LoVo (cell line): ENCODE data around the gene AOPEP.
A peak's percentile ranks its signal among the peaks of the same experiment; 100 is the strongest.

Experiments
- DNase-seq: peaks from one replicate; pipeline ENCODE4 v3.0.0-alpha.2; 2016; ENCODE audit warnings: low spot score

AOPEP gene

DNA sequence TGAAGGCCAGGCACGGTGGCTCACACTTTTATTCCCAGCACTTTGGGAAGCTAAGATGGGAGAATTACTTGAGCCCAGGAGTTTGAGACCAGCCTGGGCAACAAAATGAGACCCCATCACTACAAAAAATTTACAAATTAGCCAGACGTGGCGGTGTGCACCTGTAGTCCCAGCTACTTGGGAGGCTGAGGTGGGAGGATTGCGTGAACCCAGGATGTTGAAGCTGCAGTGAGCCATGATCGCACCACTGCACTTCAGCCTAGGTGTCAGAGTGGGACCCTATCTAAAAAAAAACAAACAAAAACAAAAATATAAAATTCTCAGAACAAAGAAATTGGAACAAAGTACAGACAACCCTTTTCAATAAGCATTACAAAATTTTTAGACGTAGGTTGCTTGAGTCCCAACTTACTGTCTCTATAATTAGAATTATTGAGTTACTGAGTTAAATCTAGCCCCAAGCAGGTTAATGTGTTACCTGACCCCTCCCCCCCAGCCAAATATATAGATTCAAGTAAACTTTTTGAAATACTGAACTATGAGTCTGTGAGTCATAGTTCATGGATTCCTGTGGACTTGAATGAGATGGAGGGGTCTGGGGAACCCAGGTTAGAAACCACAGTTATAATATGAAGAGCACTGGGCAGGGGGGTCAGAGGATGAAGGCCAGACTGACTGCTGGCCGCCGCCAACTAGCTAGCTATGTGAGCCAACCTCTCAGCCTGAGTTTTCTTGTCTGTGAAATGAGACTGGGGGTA lies 173.1 kb downstream of the AOPEP start:
- DNase-seq: no peak

DNA sequence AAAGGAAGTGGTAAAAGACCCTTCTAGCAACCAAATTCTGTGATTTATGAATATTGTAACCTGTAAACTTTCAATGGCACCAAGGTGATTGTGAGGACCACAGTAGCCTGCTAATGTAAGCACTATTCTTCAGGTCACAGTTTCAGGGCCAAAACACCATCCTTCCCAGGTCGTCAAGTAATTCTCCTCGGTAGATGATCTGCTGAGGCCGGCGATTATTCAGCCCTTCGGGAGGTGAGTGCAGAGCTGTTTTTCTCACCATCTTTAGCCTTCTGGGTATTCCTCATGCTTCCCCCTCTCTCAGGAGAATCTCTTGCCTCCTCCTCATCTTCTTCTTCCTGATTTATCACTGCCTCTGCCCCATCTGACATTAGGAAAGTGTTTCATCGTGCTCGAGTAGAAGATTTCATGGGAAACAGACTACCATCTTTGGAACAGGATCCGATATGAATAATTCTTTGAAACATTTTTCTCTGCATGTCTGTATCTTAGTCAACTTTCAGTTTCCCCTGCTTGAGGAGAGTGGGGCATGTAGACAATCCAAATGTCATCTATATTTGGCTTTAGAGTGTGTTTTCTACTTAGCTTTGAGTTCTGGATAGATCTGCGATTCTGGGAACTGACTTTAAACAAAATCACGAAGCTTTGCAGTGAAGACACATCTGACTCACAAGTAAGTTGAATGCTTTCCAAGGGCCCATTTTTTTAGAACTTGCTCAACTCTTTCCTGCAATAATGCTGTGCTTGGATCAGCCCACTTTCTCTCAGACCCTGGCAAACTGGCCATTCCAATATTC lies 173.9 kb downstream of the AOPEP start:
- DNase-seq: no peak

DNA sequence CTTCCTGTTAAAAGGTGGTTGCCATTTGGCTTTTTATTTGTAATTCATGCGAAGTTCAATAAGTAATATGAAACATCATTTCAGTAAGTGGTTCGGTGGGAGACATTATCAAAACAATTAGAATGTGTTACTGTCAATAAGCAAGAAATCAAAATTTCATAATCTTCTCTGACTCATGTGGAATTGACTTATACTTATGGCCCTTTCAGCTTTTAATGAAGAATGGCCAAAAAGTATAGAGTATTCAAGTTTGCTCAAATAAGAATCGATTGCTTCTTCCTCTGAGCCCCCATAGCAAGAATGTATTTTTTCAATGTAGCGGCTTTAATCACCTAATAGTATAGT lies 174.5 kb downstream of the AOPEP start:
- no peak for DNase-seq

DNA sequence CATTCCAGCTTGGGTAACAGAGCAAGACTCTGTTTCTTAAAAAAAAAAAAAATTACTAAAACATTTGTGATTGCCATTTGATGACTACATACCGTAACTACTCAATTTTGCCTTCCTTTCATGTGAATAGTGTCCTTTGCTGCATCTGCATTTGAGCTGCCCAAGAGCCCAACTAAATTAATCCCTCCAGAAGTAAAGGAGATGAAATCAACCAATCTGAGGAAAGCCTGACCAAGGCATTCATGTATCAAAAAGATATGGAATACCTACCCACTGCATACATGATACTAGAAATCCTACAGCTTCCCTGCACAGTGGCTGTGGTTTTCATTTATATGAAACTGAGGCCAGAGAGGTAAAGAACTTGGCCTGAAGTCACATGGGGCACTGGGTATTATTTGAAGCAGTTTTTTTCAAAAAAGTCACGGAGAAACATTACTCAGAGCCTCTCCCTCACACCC lies 177.5 kb downstream of the AOPEP start:
- no peak for DNase-seq

DNA sequence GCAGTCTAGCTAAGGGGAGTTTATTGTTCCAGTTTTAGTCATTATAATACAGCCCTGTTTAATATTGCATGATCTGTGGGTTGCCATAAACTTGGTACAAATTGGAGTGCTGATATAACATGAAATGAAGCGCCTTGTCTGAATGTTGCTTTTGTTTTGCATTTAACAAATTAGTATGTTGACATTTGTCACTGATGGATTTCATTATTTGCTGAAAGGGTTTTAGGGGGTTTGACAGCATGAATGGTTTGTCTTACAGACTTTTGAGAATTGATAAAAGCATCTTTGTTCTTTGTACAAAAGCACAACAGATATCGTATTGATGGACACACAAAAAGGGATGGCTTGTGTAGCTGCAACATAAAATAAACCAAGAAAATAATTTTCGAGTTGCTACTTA lies 178.3 kb downstream of the AOPEP start:
- DNase-seq: no peak

DNA sequence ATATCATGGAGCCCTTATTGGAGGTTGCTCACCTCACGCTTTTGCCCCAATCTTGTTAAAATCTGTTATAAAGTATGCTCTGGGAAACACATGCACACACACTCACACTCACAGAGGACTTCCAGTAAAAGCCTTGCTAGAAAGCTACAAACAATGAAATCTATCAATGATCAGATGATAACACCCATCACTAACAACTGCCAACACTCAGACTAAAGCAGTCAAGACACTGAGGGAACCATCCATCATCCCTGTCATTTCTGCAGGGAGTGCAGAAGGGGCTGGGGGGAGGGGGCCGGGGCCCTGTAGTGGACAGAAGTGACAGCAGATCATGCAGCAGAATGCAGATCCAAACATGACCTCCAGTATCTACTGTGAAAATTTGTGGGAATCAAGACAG lies 179.1 kb downstream of the AOPEP start:
- no peak for DNase-seq

DNA sequence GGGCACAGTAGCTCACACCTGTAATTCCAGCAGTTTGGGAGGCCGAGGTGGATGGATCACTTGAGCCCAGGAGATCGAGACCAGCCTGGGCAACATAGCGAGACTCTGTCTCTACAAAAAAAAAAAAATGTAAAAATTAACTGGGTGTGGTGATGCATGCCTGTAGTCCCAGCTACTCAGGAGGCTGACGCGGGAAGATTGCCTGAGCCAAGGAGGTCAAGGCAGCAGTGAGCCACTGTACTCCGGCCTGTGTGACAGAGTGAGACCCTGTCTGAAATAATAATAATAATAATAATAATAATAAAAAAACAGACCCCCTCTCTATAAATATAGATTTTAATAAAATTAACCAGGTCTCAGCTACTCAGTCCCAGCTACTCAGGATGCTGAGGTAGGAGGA lies 179.7 kb downstream of the AOPEP start:
- no peak for DNase-seq

DNA sequence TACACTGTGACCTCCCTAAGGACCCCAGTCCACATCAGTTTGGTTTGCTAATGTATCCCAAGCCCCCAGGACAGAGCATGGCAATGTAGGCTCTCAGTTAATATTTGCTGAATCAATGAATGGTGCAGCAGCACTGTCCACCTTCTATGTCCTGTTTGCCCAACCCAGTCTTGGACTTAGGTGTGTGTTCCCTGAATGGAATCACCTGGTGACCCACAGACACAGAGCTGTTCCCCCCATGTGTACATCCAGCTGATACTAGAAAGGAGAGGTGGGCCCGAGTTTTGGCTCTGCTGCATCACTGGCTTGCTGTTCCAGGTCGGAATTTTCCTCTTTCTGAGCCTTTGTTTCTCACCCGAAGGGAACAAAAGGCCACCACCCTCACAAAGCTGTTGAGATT lies 180.2 kb downstream of the AOPEP start:
- DNase-seq: no peak

DNA sequence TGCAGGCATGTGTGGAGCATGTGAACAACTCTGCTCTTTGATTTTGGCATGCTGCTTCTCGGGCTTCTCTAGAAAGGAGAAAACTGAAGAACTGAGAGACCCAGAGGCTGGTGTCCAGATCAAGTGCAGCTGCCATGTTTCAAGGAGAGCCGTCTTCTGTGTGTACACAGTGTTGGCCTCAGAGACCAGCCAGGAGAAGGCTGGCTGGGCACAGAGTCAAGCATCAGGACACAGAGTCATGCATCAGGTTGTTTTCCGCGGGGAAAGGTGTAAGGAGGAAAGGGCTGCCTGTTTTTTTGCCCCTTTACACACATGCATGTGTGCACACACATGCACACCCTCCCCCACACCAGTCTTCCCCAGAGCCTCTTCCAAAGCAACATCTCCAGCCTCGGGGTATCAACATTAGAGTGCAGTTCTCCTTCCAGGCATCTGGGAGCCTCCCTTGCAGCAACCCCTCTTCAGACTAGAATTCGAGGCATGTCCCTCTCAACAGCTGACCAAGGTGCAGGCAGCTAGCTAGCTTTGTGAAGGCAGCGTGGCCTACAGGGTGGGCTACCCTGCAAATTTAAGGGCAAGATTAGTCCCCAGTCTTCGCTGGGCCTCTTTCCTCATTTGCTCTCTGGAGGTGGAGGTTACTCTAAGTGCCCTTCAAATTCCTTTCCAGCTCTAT lies 180.9 kb downstream of the AOPEP start:
- no peak for DNase-seq

DNA sequence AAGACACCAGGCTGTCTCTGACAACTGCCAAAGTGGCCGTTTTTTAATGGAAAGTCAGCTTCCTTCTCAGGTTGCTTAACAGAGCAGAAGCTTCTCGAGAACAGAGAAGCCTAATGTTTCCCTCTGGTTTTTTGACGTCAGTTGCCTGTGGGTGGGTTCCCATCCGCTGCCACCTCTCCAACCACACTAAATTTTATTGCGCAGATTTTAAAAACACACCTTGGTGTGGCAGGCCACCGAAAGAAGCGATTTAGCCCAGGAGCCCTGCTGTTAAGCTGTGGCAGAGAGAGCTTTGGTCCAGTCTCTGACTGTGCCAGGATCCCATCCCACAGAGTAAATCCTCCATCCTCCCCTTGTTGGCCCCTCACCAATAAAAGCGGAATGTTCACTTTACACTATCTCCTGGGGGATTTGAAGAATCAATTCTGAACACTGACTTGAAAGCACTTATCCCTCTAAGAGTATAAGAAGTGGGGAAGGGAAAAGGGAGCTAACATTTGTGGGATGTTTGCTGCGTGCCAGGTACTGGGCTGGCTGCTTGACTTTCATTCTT lies 181.6 kb downstream of the AOPEP start:
- no peak for DNase-seq

DNA sequence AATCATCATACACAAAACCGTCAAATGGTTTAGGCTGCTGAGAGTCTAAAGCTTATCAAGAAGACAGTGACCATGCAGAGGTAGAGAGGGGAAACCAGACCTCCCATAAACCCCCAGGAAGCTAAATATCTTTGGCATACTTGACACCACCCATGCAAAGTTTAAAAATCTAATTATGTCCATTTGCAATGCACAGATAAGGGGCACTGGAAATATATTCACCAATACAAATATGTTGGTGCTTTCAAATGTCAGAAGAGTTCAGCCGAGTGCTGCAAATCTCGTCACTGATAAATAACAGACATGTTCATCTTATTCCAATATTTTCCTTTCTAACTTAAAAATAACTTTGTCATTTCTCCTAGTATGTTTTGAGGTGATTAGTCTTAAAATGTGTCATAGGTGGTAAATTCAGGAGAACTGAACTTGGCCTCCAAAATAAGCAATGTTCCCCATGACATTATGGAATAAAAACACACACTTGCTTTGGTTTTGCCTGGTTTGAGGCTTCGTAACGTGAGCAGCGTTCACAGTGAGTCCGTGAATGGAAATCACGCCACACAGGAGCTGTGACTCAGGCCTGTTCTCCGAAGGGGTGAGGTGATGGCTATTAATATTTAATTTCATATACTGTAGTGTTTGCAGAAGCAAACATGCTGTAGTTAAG lies 182.2 kb downstream of the AOPEP start:
- no peak for DNase-seq

DNA sequence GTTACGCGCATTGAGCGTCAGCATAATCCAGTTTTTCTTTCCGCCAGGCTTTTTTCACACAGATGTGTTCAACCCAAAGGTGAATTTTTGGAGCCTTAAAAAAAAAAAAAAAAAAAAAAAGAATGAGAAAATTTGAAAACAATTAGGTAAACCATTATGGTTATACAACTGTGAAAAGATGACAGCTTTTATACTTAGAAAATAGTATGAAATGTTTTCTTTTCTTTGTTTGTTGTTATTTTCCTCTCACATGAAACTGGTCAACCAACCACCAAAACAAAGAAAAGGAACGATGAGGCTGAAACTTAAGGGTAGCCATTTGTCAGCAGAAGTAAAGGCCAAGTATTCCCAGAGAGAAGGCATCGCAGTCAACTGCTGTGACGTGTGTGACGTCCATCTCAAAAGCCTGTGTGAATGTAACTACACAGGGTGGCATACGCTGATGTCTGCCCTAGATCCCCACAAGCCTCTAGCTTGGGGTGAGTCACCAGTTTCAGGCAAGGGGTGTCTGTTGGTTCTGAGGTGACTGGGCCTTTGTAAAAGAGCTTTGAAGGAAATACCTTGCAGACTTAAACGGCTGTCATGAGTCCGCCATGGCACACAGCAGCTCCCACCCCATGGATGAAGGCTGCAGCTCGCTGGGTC lies 182.9 kb downstream of the AOPEP start:
- DNase-seq: no peak

DNA sequence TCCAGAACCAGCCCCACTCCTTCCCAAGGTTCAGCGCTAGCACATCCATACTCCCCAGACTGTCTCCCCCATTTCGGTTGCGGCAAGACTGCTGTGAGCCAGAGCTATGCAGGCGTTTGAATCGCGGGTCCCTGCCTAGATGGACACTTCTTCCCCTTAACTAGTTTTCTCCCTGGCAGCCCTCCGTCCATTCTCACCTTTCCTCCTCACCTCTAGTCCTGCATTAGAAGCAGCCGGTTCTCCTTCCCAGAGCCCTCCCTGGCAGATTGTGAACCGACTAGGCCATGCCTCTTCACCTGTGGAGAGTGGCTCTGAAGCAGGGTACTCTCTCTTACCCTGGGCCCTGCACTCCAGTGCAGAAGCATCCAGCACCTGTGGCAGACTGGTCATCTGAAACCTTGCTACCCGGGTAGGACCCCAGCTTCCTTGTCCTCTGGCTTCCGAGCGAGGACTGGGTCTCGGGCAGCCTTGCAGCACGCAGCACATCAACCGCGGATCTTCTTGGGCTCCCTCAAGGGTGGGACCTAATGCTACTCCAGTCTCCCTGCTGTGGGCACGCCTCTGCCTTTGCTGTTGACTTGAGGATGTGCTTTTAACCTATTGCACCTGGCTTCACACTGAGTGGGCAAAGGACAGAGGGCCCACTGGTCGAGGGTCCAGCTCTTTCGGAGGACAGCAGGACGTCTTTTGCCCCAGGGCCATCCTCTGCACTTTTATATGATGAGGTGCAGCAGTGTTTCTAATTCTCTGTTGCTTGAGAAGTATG lies 183.6 kb downstream of the AOPEP start:
- DNase-seq: no peak

DNA sequence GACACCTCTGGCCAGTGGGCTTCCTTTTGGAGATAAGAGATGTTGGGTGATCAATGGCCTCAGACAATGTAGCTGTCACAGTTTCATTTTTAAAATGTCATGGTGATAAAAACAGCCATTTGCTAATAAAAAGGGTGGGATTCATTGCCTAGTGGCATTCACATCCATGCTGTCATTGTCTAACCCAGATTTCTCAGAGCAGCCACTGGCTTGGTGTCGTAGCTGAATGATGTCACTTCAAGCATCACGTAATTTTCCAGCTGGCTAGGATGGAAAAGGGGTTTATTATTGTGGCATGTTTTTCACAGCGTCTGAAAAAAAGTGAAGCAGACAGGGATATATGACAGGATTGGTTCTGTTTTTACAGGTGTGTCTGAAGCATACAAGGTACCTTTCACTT lies 184.7 kb downstream of the AOPEP start:
- no peak for DNase-seq

DNA sequence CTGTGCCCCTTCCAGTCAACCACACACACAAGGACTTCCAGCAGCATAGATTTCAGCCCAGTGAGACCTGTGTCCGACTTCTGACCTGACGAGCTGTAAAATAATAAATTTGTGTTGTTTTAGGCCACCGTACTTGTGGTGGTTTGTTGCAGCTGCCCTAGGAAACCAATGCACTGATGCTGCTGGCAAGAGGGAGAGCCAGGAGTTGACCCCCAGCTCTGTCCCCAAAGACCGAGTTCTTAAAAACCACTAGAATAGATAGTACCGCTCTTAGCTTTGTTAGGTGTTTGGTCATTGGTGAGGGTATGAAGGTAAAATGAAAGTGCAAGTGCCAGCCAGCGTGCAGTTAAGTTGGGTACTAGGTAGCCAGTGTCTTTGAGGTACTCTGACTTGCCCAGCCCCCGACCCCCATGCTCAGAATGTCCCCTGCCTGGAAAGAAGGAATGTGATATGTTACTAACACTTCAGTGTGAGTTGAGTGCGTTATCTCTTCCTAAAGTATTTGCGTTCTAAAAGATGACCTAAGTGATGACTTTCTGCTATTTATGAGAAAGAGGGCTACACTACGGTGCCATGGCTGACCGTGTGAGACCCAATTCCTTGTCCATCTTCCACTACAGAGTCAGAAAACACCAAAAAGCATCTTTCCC lies 185.6 kb downstream of the AOPEP start:
- DNase-seq: no peak

DNA sequence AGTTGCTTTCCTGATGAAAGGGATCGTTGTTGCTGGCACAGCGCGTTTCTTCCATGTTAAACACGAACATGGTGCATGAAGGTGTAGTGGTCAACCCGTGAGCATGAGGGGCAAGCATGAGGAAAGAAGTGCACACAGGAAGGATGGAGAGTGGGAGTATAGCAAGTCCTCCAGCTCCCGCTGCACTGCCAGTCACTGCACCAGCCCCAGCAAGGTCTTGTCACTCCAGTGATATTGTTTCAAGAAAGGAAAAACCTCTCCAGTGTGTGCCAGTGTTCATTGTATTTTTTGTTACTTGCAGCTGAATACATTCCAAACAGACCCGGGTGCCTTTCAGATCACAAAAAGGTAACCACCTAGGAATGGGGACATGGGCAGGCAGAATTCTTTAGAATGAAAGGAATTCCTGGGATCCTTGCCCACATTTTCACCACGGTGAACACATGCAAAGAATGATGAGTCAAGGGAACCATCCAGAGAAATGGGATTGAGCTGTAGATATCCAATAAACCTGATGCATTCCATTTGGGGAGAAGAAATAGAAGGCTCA lies 186.3 kb downstream of the AOPEP start:
- DNase-seq: peak; percentile 72

DNA sequence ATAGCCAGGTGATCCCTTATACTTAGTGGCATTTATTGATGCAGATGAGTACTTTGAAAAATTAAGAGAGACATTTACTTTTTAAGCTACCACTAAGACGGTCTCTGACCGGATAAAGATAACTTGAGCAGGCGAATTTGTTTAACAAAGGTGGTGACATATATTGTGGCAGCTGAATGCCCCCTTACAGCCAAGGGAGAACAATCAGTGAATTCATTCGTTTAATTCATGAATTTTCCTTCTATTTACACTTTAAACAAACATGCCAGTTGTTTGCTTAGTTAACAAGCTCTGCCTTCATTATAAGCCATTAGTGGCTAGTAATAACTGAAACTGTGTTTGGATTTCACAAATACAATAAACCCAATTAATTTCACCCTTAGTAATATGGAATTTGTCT lies 187.1 kb downstream of the AOPEP start:
- no peak for DNase-seq

DNA sequence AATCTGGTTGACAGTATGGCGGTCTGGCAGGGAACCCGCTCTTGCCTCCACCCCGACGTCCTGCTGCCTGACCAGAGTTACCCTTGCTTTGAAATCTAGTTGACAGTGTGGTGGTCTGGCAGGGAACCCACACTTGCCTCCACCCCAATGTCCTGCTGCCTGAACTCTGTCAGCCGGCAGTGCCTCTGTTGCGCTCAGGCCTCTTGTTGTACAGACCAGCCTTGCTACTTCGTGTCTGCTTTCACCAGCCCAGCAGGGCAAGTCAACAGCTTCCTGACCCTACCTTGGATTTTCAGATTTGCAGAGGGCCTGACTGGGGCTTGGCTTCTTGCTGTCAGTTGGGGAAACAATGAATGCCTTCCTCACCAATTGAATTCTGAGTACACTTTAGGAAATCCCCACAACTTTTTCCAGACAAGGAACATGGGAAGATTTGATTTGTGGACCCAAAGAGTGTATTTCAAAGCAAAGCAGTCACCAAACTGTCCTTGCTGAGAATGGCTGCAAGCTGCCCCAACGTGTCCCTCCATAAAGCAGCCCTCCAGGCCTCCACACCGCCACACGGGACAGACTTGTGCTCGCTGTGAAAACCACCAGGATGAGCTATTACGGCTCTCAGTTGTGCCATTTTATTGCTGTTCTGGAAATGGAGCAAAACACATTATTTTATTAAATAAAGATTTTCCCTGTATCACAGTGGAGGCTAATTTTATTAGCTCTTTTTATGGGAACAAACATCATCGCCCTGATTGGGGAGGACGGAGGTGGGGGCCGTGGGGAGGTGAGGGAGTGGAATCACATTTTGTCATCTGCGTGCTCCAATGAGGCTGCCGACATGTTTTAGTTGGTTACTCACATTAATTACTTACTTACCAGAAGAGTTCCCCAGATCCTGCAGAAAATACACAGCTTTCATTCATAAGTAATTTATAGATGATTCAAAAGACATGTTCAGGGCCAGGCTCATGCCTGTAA lies 189.3 kb downstream of the AOPEP start:
- no peak for DNase-seq

DNA sequence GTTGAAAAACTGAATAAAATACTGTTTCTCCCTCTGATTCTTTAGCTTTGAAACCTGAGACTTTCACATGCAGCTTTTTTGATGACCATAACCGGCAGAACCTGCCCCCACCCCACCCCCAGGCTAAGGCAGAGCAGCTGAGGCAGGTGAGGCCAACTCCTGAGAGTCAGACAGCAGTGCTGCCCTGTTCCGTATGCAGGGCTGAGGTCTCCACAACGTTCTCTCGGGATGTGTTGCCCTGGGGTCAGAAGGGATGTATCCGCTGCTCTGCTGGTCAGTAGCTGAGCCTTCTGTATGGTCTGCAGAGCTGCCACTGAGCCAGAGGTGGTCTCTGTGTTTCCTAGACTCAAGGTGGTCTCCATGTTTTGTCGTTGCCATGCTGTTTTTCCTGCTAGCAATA lies 190.5 kb downstream of the AOPEP start:
- no peak for DNase-seq
